Measurements from ENCODE around the gene ARHGEF2. TPM values are rescaled to one million over a fixed set of nuclear protein-coding genes. Genes with fewer than 3 reads are reported as not detected.

The ARHGEF2 gene
- total RNA-seq, 1 donor from 2014 or later, result 57.1 TPM

DNA sequence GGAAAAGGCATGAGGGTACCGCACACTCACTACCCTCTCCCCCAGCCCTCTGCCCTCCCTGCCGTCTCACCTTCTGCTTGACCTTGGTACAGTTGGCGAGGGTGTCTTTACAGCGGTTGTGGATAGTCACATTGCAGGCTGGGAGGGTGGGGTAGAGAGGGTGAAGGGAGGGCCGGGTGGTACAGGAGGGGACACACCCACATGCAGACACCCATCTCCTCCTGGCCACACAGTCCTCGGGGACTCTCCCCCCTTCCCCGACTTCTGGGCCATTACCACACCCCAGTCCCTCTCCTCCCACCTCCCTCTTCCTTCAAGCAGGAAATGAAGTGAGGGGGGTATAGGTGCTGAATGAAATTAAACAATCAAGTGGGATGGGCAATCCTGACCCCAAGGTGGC lies 11.6 kb downstream of the ARHGEF2 start:
- no peak for DNase-seq (ENCODE audit: low read depth)
- no peak for FAIRE-seq
- TF ChIP-seq, protein P1, sequence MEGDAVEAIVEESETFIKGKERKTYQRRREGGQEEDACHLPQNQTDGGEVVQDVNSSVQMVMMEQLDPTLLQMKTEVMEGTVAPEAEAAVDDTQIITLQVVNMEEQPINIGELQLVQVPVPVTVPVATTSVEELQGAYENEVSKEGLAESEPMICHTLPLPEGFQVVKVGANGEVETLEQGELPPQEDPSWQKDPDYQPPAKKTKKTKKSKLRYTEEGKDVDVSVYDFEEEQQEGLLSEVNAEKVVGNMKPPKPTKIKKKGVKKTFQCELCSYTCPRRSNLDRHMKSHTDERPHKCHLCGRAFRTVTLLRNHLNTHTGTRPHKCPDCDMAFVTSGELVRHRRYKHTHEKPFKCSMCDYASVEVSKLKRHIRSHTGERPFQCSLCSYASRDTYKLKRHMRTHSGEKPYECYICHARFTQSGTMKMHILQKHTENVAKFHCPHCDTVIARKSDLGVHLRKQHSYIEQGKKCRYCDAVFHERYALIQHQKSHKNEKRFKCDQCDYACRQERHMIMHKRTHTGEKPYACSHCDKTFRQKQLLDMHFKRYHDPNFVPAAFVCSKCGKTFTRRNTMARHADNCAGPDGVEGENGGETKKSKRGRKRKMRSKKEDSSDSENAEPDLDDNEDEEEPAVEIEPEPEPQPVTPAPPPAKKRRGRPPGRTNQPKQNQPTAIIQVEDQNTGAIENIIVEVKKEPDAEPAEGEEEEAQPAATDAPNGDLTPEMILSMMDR (IDR thresholded peaks at IDR 0.05; ENCODE audit: insufficient read depth, low read length, severe bottlenecking), result no peak
- peaks cover 48% of the 10 kb centered on the region for H3K36me3 ChIP-seq (ENCODE audit: control insufficient read depth, insufficient read depth, low read length)
- H3K27me3 ChIP-seq (ENCODE audit: control insufficient read depth, insufficient read depth, low read length), result no peaks in the 10 kb centered on the region
- H3K4me3 ChIP-seq (ENCODE audit: low read depth, low read length), result no peak overlapping the region

DNA sequence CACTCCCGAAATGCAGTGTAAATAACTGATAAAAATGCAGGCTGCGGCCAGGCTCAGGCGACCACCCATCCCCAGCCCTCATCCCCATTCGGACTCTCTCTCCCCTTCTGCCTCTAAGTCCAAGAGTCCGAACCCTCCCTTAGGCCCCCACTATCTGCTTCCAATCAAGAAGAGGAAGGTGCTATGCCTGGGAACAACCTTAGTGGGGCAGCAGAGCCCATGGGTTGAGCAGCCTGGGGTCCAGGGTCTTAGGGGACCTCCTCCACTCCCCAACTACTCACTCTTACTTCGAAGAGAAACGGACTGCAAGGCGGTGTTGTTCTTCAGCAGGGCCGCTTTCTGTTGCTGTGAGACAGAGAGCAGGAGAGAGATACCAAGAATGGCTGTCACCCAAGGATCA lies 12.2 kb downstream of the ARHGEF2 start:
- Histone ChIP-seq H3K27me3 (ENCODE audit: control insufficient read depth, insufficient read depth, low read length) (no peaks in the 10 kb centered on the region), H3K4me3 (ENCODE audit: low read depth, low read length) (no peak overlapping the region), H3K36me3 (ENCODE audit: control insufficient read depth, insufficient read depth, low read length) (peaks cover 50% of the 10 kb centered on the region)
- DNase-seq (ENCODE audit: low read depth), result no peak
- FAIRE-seq, result no peak
- TF ChIP-seq, protein P1 (IDR thresholded peaks at IDR 0.05; ENCODE audit: insufficient read depth, low read length, severe bottlenecking), result no peak

DNA sequence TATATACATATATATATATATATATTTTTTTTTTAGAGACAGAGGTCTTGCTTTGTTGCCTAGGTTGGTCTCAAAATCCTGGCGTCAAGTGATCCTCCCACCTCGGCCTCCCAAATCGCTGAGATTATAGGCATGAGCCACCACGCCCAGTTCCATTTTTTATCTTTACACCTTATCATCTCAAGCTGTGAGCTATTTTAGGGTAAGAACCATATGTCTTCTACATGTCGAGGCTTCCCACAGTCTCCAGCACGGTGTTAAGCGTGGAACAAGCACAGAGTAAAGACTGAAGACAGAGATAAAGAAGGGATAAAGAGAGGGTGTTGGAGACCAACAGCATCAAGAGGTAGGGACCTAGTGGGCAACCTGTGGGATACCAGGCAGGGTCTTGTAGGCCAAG lies 14.2 kb downstream of the ARHGEF2 start:
- Histone ChIP-seq H3K36me3 (ENCODE audit: control insufficient read depth, insufficient read depth, low read length) (peaks cover 54% of the 10 kb centered on the region), H3K27me3 (ENCODE audit: control insufficient read depth, insufficient read depth, low read length) (no peaks in the 10 kb centered on the region), H3K4me3 (ENCODE audit: low read depth, low read length) (no peak overlapping the region)
- no peak for DNase-seq (ENCODE audit: low read depth)
- FAIRE-seq, result no peak
- TF ChIP-seq, protein P1 (IDR thresholded peaks at IDR 0.05; ENCODE audit: insufficient read depth, low read length, severe bottlenecking), result no peak

DNA sequence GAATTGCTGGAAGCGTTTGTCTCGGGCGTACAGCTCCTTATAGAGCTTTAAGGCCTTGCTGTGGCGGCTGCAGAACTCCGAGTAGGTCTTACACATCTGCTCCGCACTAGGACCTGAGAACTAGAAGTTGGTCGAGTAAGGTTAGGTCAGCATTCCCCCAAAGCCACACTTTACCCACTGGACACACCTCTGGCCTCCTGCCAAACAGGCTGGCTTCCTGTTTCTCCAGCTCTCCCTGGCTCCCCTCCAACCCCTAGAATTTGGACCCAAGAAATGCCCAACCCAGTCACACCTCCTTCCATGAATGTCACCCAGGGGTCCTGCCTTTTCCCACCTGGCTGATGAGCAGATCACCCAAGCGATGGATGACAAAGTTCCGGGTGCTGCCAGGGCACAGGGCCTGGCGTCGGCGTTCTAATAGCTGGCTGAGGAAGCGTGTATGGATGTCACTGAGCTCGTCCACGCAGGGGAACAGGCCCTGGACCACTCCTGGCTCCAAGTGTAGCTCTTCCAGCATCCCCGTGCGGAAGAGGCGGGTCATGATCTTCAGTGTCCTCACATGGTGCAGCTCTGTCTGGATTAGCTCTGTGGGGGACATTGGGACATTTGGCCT lies 15.6 kb downstream of the ARHGEF2 start:
- TF ChIP-seq, protein P1 (IDR thresholded peaks at IDR 0.05; ENCODE audit: insufficient read depth, low read length, severe bottlenecking), result no peak
- Histone ChIP-seq H3K27me3 (ENCODE audit: control insufficient read depth, insufficient read depth, low read length) (no peaks in the 10 kb centered on the region), H3K36me3 (ENCODE audit: control insufficient read depth, insufficient read depth, low read length) (peaks cover 51% of the 10 kb centered on the region), H3K4me3 (ENCODE audit: low read depth, low read length) (no peak overlapping the region)
- peak; percentile 34 for DNase-seq (ENCODE audit: low read depth)
- no peak for FAIRE-seq

DNA sequence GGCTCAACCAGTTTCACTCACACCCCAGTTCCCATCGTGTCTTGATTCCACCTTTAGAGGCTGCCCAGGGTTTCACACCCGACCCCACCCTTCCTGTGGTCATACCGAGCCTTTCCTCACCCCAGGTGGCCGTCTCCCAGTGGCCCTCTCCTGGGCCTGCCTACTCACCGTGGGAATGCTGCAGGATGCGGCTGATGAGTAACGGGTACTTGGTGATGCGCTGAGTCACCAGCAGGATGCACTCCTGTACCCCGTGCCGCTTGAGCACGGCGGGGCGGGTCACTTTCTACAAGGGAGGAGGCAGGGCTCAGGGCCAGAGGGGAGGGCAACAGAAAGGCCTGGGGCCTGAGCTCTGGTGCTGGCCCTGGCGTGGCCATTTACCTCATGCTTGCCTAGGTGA lies 16.4 kb downstream of the ARHGEF2 start:
- Histone ChIP-seq H3K27me3 (ENCODE audit: control insufficient read depth, insufficient read depth, low read length) (no peaks in the 10 kb centered on the region), H3K4me3 (ENCODE audit: low read depth, low read length) (no peak overlapping the region), H3K36me3 (ENCODE audit: control insufficient read depth, insufficient read depth, low read length) (peaks cover 50% of the 10 kb centered on the region)
- DNase-seq (ENCODE audit: low read depth), result peak; percentile 100
- TF ChIP-seq, protein P1 (IDR thresholded peaks at IDR 0.05; ENCODE audit: insufficient read depth, low read length, severe bottlenecking), result peak; percentile 41
- peak; percentile 32 for FAIRE-seq

Data from bronchial epithelial cell (primary cell).